ENCODE results near the gene WNK1. TPM values are rescaled to one million over a fixed set of nuclear protein-coding genes. Genes with fewer than 3 reads are reported as not detected.

WNK1 gene
- total and polyA plus RNA-seq, 2 of the 8 experiments (the other 6 are each of a cell fraction or from before 2014, with no cell fraction given): 88.2 to 157 TPM

GRCh38 chr12:931060-931459 is 178.7 kb downstream of the WNK1 start (continued):
- no peak for TF ChIP-seq ATF2 (IDR thresholded peaks at IDR 0.05; ENCODE audit: low read length)
- TF ChIP-seq EZH2 (IDR thresholded peaks at IDR 0.05; ENCODE audit: low read depth, low read length, severe bottlenecking): no peak

Data from H1 (cell line).